ENCODE data around the gene ZNF280C.
"Not testable (repeated sequence)": the region's sequence is repeated elsewhere in the genome, so short reads cannot be mapped to it uniquely, and the experiment has no call there.

ZNF280C gene

GRCh38 chrX:130262231-130262630, 6.5 kb downstream of the ZNF280C start:
- DNase-seq (ENCODE audit: low read depth in 1 of 2, low spot score in 1 of 2) = no peak

- DNase-seq (ENCODE audit: low read depth in 1 of 2, low spot score in 1 of 2) = no peak
These were observed 7.3 kb downstream of the ZNF280C start for GRCh38 chrX:130261296-130261893.

- DNase-seq (ENCODE audit: low read depth in 1 of 2, low spot score in 1 of 2) = no peak
These were observed 8.4 kb downstream of the ZNF280C start for GRCh38 chrX:130260316-130260715.

- no peak for DNase-seq (ENCODE audit: low read depth in 1 of 2, low spot score in 1 of 2)
These were observed 14.8 kb downstream of the ZNF280C start for GRCh38 chrX:130253916-130254315.

- DNase-seq (ENCODE audit: low read depth in 1 of 2, low spot score in 1 of 2) = no peak
These were observed 17.0 kb downstream of the ZNF280C start for GRCh38 chrX:130251671-130252070.

GRCh38 chrX:130247996-130248395, 20.7 kb downstream of the ZNF280C start:
- no peak for DNase-seq (ENCODE audit: low read depth in 1 of 2, low spot score in 1 of 2)

- no peak for DNase-seq (ENCODE audit: low read depth in 1 of 2, low spot score in 1 of 2)
These were observed 22.6 kb downstream of the ZNF280C start for GRCh38 chrX:130246084-130246483.

GRCh38 chrX:130245441-130245840, 23.3 kb downstream of the ZNF280C start:
- DNase-seq (ENCODE audit: low read depth in 1 of 2, low spot score in 1 of 2) = no peak

GRCh38 chrX:130231184-130231583, 37.5 kb downstream of the ZNF280C start:
- not testable (repeated sequence) for DNase-seq (ENCODE audit: low read depth in 1 of 2, low spot score in 1 of 2)

GRCh38 chrX:130228871-130229270, 39.8 kb downstream of the ZNF280C start:
- no peak for DNase-seq (ENCODE audit: low read depth in 1 of 2, low spot score in 1 of 2)

GRCh38 chrX:130224810-130225209, 43.9 kb downstream of the ZNF280C start:
- no peak for DNase-seq (ENCODE audit: low read depth in 1 of 2, low spot score in 1 of 2)

- no peak for DNase-seq (ENCODE audit: low read depth in 1 of 2, low spot score in 1 of 2)
These were observed 52.4 kb downstream of the ZNF280C start for GRCh38 chrX:130216320-130216719.

- no peak for DNase-seq (ENCODE audit: low read depth in 1 of 2, low spot score in 1 of 2)
These were observed 55.3 kb downstream of the ZNF280C start for GRCh38 chrX:130213376-130213775.

GRCh38 chrX:130212371-130212770, 56.3 kb downstream of the ZNF280C start:
- DNase-seq (ENCODE audit: low read depth in 1 of 2, low spot score in 1 of 2) = no peak

- DNase-seq (ENCODE audit: low read depth in 1 of 2, low spot score in 1 of 2) = no peak
These were observed 57.1 kb downstream of the ZNF280C start for GRCh38 chrX:130211415-130212186.

- no peak for DNase-seq (ENCODE audit: low read depth in 1 of 2, low spot score in 1 of 2)
These were observed 64.1 kb downstream of the ZNF280C start for GRCh38 chrX:130204647-130205046.

GRCh38 chrX:130197464-130197863, 71.2 kb downstream of the ZNF280C start:
- DNase-seq (ENCODE audit: low read depth in 1 of 2, low spot score in 1 of 2) = no peak

GRCh38 chrX:130196466-130196865, 72.2 kb downstream of the ZNF280C start:
- DNase-seq (ENCODE audit: low read depth in 1 of 2, low spot score in 1 of 2) = no peak

- no peak for DNase-seq (ENCODE audit: low read depth in 1 of 2, low spot score in 1 of 2)
These were observed 77.9 kb downstream of the ZNF280C start for GRCh38 chrX:130190801-130191200.

GRCh38 chrX:130186651-130187050, 82.0 kb downstream of the ZNF280C start:
- no peak for DNase-seq (ENCODE audit: low read depth in 1 of 2, low spot score in 1 of 2)

- no peak for DNase-seq (ENCODE audit: low read depth in 1 of 2, low spot score in 1 of 2)
These were observed 83.8 kb downstream of the ZNF280C start for GRCh38 chrX:130184857-130185256.

GRCh38 chrX:130184168-130184567, 84.5 kb downstream of the ZNF280C start:
- no peak for DNase-seq (ENCODE audit: low read depth in 1 of 2, low spot score in 1 of 2)
